DND-41 (cell line): ENCODE results near the gene ALDH1L1.

Experiments
- ATAC-seq: fragments of 200-7000 bp; cut with Tn5 transposase; 3 replicates; pipeline ENCODE4 v1.9.1; 2021; ENCODE audit warnings: low read depth; ENCODE audit not compliant: insufficient read depth
- DNase-seq: peaks from one replicate; pipeline ENCODE4 v3.0.0-alpha.2; 2020
- H2AFZ ChIP-seq: 2 replicates; pipeline ENCODE4 v1.6.0; 2012; ENCODE audit warnings: low read depth, low read length
- H3K27ac ChIP-seq: 2 replicates; pipeline ENCODE4 v1.5.1; 2012; ENCODE audit warnings: low read length, inconsistent platforms
- H3K27me3 ChIP-seq: fragments of 200-600 bp; sonication (generic); 2 replicates; pipeline ENCODE4 v1.6.0; 2012; ENCODE audit warnings: low read length, mild to moderate bottlenecking, inconsistent platforms; ENCODE audit not compliant: insufficient read depth, poor library complexity
- H3K36me3 ChIP-seq: 2 replicates; pipeline ENCODE4 v1.5.1; 2012; ENCODE audit warnings: low read length, inconsistent platforms; ENCODE audit not compliant: insufficient read depth
- H3K4me1 ChIP-seq: 2 replicates; pipeline ENCODE4 v1.5.1; 2012; ENCODE audit warnings: mild to moderate bottlenecking, low read length; ENCODE audit not compliant: insufficient read depth
- H3K4me2 ChIP-seq: 2 replicates; pipeline ENCODE4 v1.6.0; 2012; ENCODE audit warnings: mild to moderate bottlenecking, moderate library complexity, low read length, inconsistent platforms; ENCODE audit not compliant: insufficient read depth
- H3K4me3 ChIP-seq, 2 experiments: fragments of 200-600 bp in 1 of 2; shearing (Covaris generic) in 1 of 2; 2 replicates each; pipeline ENCODE4 v1.5.1; 2012 to 2016; ENCODE audit warnings: inconsistent platforms in 2 of 2, low read length in 2 of 2, mild to moderate bottlenecking in 2 of 2, low read depth in 1 of 2, moderate library complexity in 1 of 2
- H3K79me2 ChIP-seq: 2 replicates; pipeline ENCODE4 v1.6.0; 2012; ENCODE audit warnings: low read length, inconsistent platforms; ENCODE audit not compliant: insufficient read depth
- H3K9ac ChIP-seq: 2 replicates; pipeline ENCODE4 v1.6.0; 2012; ENCODE audit warnings: low read depth, mild to moderate bottlenecking, inconsistent platforms, low read length, moderate library complexity
- H3K9me3 ChIP-seq: 2 replicates; pipeline ENCODE4 v1.5.1; 2012; ENCODE audit warnings: low read length, moderate library complexity, mild to moderate bottlenecking, inconsistent platforms; ENCODE audit not compliant: insufficient read depth, severe bottlenecking
- H4K20me1 ChIP-seq: 2 replicates; pipeline ENCODE4 v1.6.0; 2012; ENCODE audit warnings: low read length; ENCODE audit not compliant: insufficient read depth
- CTCF ChIP-seq: IDR thresholded peaks from 2 replicates; pipeline ENCODE4 v1.5.1; 2012; ENCODE audit warnings: borderline replicate concordance, low read length, moderate library complexity, mild to moderate bottlenecking; ENCODE audit not compliant: poor library complexity, severe bottlenecking; ENCODE audit errors: extremely low read depth
- EZH2 ChIP-seq: IDR thresholded peaks from 3 replicates; pipeline ENCODE4 v1.6.1; 2012; ENCODE audit warnings: borderline replicate concordance, low read depth, mild to moderate bottlenecking, moderate library complexity, low read length, inconsistent platforms; ENCODE audit not compliant: severe bottlenecking

Gene ALDH1L1

GRCh38 chr3:126208182-126208581, 27.8 kb upstream of the ALDH1L1 start:
- no peaks in the 10 kb centered on the region for H3K27me3 ChIP-seq
- ATAC-seq: no peak
- H3K36me3 ChIP-seq: no peaks in the 10 kb centered on the region
- no peaks in the 10 kb centered on the region for H3K79me2 ChIP-seq
- H2AFZ ChIP-seq: no peak overlapping the region
- H3K9ac ChIP-seq: no peak overlapping the region
- H3K4me3 ChIP-seq: no peak overlapping the region
- TF ChIP-seq EZH2 (no peak), CTCF (no peak)
- no peaks in the 10 kb centered on the region for H3K4me1 ChIP-seq
- no peak overlapping the region for H3K4me2 ChIP-seq
- H3K27ac ChIP-seq: no peak overlapping the region
- no peaks in the 10 kb centered on the region for H4K20me1 ChIP-seq
- no peaks in the 10 kb centered on the region for H3K9me3 ChIP-seq
- DNase-seq: no peak

GRCh38 chr3:126207166-126207565, 26.8 kb upstream of the ALDH1L1 start:
- H3K79me2 ChIP-seq: no peaks in the 10 kb centered on the region
- H3K9me3 ChIP-seq: no peaks in the 10 kb centered on the region
- no peaks in the 10 kb centered on the region for H4K20me1 ChIP-seq
- no peaks in the 10 kb centered on the region for H3K27me3 ChIP-seq
- ATAC-seq (no peak), DNase-seq (no peak)
- H3K27ac ChIP-seq: no peak overlapping the region
- no peak overlapping the region for H3K4me2 ChIP-seq
- H3K4me1 ChIP-seq: no peaks in the 10 kb centered on the region
- H3K4me3 ChIP-seq: no peak overlapping the region
- no peak overlapping the region for H3K9ac ChIP-seq
- TF ChIP-seq CTCF (no peak), EZH2 (no peak)
- H3K36me3 ChIP-seq: no peaks in the 10 kb centered on the region
- H2AFZ ChIP-seq: no peak overlapping the region; the same call in 1 of the 2 replicates

- Histone ChIP-seq H4K20me1 (no peaks in the 10 kb centered on the region), H3K36me3 (no peaks in the 10 kb centered on the region), H2AFZ (no peak overlapping the region), H3K4me1 (no peaks in the 10 kb centered on the region), H3K27ac (no peak overlapping the region), H3K9me3 (no peaks in the 10 kb centered on the region), H3K79me2 (no peaks in the 10 kb centered on the region), H3K9ac (no peak overlapping the region), H3K27me3 (no peaks in the 10 kb centered on the region), H3K4me3 (no peak overlapping the region), H3K4me2 (no peak overlapping the region)
- ATAC-seq (no peak), DNase-seq (no peak)
- no peak for TF ChIP-seq CTCF
- TF ChIP-seq EZH2: no peak
Observed at GRCh38 chr3:126205717-126206655, 25.6 kb upstream of the ALDH1L1 start.
